Stimulated activated CD4-positive, alpha-beta T cell treated with anti-CD3 and anti-CD28 coated beads, TNF-alpha, amount 100 ng/mL, for 1 hour (primary cell): ENCODE measurements around the gene KIAA1143.

Experiments used
- DNase-seq, 3 donors: peaks; one replicate each; pipeline ENCODE4 v3.0.0-alpha.2; 2020; ENCODE audit warnings: low read depth in 3 of 3, low spot score in 1 of 3

KIAA1143 gene

GRCh38 chr3:44761424-44762169, at the start of gene KIAA1143, which contains the start of gene KIF15:
Gene KIAA1143 (minus strand): TSS chr3:44761619. CDS start chr3:44761602, 17 bp downstream.
Gene KIF15 (plus strand): TSS chr3:44761794. CDS start chr3:44761866, 72 bp downstream.
- peak; percentile 89 to 99 (median 91) for DNase-seq

GRCh38 chr3:44805960-44806359, 44.5 kb upstream of the KIAA1143 start:
- no peak for DNase-seq

GRCh38 chr3:44803298-44803697, 41.9 kb upstream of the KIAA1143 start:
- no peak for DNase-seq

GRCh38 chr3:44802011-44802410, 40.6 kb upstream of the KIAA1143 start:
- DNase-seq = no peak

- DNase-seq = no peak
Observed at GRCh38 chr3:44795197-44795596, 33.8 kb upstream of the KIAA1143 start.

- DNase-seq = no peak
Observed at GRCh38 chr3:44782891-44783290, 21.5 kb upstream of the KIAA1143 start.

GRCh38 chr3:44772099-44772442, 10.7 kb upstream of the KIAA1143 start:
- DNase-seq = no peak

- DNase-seq = no peak
Observed at GRCh38 chr3:44771424-44772098, 10.1 kb upstream of the KIAA1143 start.

GRCh38 chr3:44764248-44764647, 2.8 kb upstream of the KIAA1143 start:
- no peak for DNase-seq

- DNase-seq = no peak
Observed at GRCh38 chr3:44762690-44763089, 1.3 kb upstream of the KIAA1143 start.

GRCh38 chr3:44762170-44762677, 805 bp upstream of the KIAA1143 start:
- no peak for DNase-seq

- no peak for DNase-seq
Observed at GRCh38 chr3:44761101-44761423, 357 bp downstream of the KIAA1143 start.

GRCh38 chr3:44734646-44735168, 26.7 kb downstream of the KIAA1143 start:
- DNase-seq = no peak

GRCh38 chr3:44729384-44729910, 32.0 kb downstream of the KIAA1143 start, which contains the start of gene ZNF501:
Gene ZNF501 (plus strand): TSS chr3:44729635. CDS start chr3:44734422, 4,787 bp downstream.
- DNase-seq = peak; percentile 46 to 76 (median 60)

- DNase-seq = no peak
Observed at GRCh38 chr3:44722103-44722401, 39.4 kb downstream of the KIAA1143 start.

GRCh38 chr3:44721231-44722102, 40.0 kb downstream of the KIAA1143 start:
- no peak for DNase-seq

- DNase-seq = peak in 2 of 3 donors; percentile 14 to 39
Observed at GRCh38 chr3:44712455-44713075, 48.9 kb downstream of the KIAA1143 start, which contains the start of gene ZNF502. Gene ZNF502 (plus strand): TSS chr3:44712660. CDS start chr3:44720262, 7,602 bp downstream.
